GM12801 (cell line): Measurements from ENCODE around the gene CHI3L1.

Experiments used
- CTCF ChIP-seq: IDR thresholded peaks from one replicate; pipeline ENCODE4 v1.5.1; 2011; ENCODE audit warnings: control low read depth; ENCODE audit not compliant: insufficient read length; ENCODE audit errors: extremely low read depth

Gene CHI3L1

DNA sequence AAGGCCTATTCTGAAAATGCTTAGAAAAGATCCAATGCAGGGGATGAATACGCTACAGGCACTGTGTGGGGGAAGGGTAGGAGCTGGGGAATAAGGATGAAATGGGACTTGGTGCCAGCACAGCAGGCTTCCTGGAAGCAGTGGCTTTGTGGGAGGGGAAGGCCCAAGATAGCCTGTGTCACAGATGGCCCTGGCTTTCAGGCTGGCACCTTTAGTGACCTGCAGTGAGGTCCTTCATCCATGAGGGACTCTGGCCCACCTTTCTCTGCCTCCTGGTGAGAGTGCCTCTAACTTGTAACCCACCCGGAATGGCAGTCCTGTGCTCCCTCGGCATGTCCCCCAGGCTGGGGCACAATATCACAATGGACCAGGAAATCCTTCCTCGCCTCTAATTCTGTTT, 919 bp downstream of the CHI3L1 start:
- no peak for TF ChIP-seq CTCF

- TF ChIP-seq CTCF, result no peak
Measured at GRCh38 chr1:203185061-203185461, 1.4 kb downstream of the CHI3L1 start.

DNA sequence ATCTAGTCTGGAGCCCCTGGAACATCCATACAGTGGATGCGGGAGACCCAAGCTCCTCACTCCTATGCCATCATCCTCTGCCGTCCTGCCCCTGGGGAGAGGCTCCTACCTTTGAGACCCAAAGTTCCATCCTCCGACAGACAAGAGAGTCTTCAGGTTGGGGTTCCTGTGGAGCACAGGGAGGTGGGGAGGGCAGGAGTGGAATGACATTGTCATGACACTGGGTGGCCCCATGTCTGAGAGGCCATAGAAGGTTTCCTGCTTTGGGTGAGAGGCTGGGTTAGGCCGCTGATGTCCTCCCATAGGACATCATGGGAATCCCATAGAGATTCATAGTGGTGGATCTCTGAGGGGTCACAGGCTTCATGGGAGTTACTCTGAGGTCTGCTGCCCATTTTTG, 2.0 kb downstream of the CHI3L1 start:
- TF ChIP-seq CTCF, result no peak

- TF ChIP-seq CTCF, result no peak
Measured at GRCh38 chr1:203183828-203184227, 2.7 kb downstream of the CHI3L1 start.

GRCh38 chr1:203182387-203182953, 4.0 kb downstream of the CHI3L1 start:
- TF ChIP-seq CTCF, result no peak

GRCh38 chr1:203181586-203182386, 4.7 kb downstream of the CHI3L1 start:
- TF ChIP-seq CTCF, result no peak

GRCh38 chr1:203180611-203181330, 5.7 kb downstream of the CHI3L1 start:
- TF ChIP-seq CTCF, result no peak
